NCI-H187 (cell line): ENCODE results near the gene KDM1B.
"Not testable (repeated sequence)": the region's sequence is repeated elsewhere in the genome, so short reads cannot be mapped to it uniquely, and the experiment has no call there.

Experiments
- DNase-seq, 2 experiments: peaks; one replicate each; lab custom pipeline; 2025; lab: John Stamatoyannopoulos, UW

Gene KDM1B

GRCh38 chr6:18231856-18232255 lies 76.6 kb downstream of the KDM1B start:
- DNase-seq = not testable (repeated sequence)

- not testable (repeated sequence) for DNase-seq
Measured at GRCh38 chr6:18233770-18234169, 78.5 kb downstream of the KDM1B start.

DNA sequence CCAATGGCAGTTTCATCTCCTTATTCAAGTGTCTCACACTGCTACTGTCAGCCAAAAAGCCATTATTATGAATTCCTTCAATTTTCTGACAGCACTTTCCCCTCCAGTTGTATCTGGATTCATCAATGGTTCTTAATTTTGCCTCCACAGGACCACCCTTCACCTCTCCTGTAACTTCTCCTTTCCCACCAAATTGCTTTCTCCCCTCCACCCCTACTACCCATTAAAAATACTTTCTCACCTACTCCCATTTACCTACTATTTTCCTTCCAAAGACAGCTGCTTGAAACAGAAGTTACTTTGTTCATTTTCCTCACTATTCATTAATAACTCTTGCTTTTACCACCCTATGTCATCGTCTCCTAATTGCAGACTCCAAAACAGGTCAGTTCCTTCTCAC lies 79.3 kb downstream of the KDM1B start:
- no peak for DNase-seq

- DNase-seq = no peak
Measured at GRCh38 chr6:18235524-18235923, 80.3 kb downstream of the KDM1B start.

GRCh38 chr6:18237167-18237566 lies 81.9 kb downstream of the KDM1B start:
- no peak for DNase-seq

DNA sequence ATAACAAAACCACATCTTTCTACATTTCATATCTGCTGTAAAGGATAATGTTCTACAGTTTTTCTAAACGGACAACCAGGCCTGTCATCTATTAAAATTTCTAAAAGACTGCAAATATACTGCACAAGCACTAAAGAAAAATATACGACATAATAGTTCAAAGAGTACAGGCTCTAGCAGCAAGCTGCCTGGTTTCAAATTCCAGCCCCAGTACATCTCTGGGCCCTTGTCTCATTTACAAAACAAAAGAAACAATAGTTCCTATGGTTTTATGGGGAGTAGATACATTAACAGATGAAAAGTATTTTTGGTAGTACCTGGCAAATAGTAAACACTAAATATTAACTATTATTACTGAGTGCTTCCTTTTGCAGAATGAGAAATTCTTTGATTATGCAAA lies 85.0 kb downstream of the KDM1B start:
- no peak for DNase-seq

- DNase-seq = no peak
Measured at GRCh38 chr6:18241208-18242038, 86.2 kb downstream of the KDM1B start.

- no peak for DNase-seq
Measured at GRCh38 chr6:18242062-18242851, 87.0 kb downstream of the KDM1B start.

GRCh38 chr6:18243302-18243893 lies 88.2 kb downstream of the KDM1B start:
- no peak for DNase-seq

DNA sequence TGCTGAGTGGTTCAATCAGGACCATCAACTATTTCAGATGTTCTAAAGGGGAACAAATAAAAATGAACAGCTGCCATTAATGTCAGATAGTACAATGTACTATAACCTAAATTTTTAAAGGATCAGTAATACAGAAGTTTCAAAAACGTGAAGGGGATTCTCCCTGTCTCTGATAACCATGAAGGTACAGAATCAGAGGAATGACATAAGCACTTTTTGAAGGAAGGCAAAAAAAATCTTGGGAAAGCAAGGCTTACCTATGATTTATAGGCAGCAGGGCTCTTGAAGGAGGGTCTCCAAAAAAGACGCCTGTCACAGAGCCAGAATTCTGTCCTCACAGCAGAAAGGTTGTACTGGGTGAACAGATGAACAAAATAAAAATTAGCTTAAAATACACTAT lies 89.0 kb downstream of the KDM1B start:
- no peak for DNase-seq

- no peak for DNase-seq
Measured at GRCh38 chr6:18245079-18245478, 89.9 kb downstream of the KDM1B start.

GRCh38 chr6:18245642-18246041 lies 90.4 kb downstream of the KDM1B start:
- no peak for DNase-seq

DNA sequence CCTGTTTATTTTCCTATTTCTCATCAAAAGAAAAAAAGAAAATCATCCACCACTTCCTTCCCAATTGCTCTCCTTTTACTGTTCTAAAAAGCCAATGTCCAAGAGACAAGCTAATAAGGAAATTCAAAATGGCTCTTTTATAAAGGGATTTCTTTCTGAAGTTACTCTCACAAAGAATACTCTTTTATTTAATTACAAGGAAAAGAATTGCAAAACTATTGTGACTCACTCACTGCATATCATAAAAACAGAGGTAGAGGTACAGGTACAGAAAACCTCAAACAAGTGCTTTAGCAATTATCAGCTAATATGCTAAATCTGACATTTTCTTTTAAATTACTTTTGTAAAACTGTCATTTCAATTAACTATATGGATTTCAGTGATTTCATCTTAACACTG lies 91.0 kb downstream of the KDM1B start:
- no peak for DNase-seq

- DNase-seq = no peak
Measured at GRCh38 chr6:18247002-18247401, 91.8 kb downstream of the KDM1B start.

GRCh38 chr6:18248698-18249097 lies 93.5 kb downstream of the KDM1B start:
- no peak for DNase-seq

DNA sequence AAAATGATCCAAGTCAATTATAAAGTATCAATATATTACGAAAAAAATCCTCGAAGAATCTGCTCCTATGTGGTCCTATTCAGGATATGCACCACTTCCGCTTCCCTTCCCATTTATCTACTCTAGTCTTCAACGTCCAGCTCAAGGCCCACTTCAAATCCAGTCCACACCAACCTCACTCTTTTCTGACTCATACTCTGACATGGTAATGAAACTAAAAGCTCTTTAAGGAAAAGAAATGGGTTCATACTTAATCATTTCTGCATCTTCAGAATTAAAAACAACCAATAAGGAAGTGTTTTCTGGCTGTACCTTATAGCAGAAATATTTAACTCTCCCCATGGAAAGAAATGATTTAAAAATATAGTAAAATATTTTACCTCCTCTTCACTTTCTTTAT lies 94.0 kb downstream of the KDM1B start:
- DNase-seq = no peak

DNA sequence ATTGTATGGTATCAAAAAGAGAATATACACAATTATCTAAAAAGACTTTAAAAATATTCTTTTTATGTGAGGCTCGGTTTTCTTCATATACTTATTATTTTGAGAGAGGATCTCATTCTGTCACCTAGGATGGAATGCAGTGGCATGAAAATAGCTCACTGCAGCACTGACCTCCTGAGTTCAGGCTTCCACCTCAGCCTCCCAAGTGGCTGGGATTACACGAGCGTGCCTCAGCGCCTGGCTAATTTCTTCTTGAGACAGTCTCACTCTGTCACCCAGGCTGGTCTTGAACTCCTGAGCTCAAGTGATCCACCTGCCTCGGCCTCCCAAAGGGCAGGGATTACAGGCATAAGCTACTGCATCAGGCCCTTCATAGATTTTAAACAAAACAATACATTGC lies 98.4 kb downstream of the KDM1B start:
- DNase-seq = no peak

GRCh38 chr6:18254793-18255192 lies 99.6 kb downstream of the KDM1B start:
- no peak for DNase-seq

GRCh38 chr6:18259675-18260447 lies 104.6 kb downstream of the KDM1B start:
- no peak for DNase-seq

DNA sequence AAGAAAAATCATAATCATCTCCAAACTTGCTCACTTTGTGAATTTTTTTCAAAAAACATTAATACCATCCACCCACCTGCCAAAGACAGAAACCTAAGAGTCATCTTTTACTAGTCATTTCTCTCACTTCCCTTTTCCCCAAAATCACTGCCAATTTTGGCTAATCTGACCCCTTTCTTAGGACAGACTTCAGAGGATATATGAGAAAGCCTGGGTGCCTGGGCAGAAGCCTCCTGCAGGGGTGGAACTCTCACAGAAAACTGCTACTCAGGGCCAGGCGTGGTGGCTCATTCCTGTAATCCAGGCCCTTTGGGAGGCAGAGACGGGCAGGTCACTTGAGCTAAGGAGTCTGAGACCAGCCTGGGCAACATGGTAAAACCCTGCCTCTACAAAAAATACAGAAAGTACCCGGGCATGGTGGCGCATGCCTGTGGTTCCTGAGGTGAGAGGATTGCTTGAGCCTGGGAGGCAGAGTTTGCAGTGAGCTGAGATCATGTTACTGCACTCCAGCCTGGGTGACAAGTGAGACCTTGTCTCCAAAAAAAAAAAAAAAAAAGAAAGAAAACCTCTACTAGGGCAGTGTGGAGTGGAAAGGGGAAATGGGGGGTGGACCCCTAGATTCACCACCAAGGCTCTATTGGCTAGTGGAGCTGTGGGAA lies 105.4 kb downstream of the KDM1B start:
- no peak for DNase-seq

GRCh38 chr6:18261877-18262276 lies 106.7 kb downstream of the KDM1B start:
- DNase-seq = no peak
